Measurements from ENCODE around the gene SUPT7L.

The SUPT7L gene

GRCh38 chr2:27709960-27710575 lies 46.7 kb upstream of the SUPT7L start:
- Histone ChIP-seq H3K36me3 (ENCODE audit: control insufficient read depth in 2 of 2, insufficient read depth in 1 of 2, low read length in 2 of 2) (no peaks in the 10 kb centered on the region), H3K9me3 (ENCODE audit: control insufficient read depth, insufficient read depth, low read depth, low read length) (no peaks in the 10 kb centered on the region), H3K4me3 (ENCODE audit: low read depth, low read length) (no peak overlapping the region), H3K4me1 (ENCODE audit: control insufficient read depth, insufficient read depth, low read length) (peaks cover 7% of the 10 kb centered on the region), H3K27ac (ENCODE audit: extremely low read depth, low read depth, low read length) (no peak overlapping the region)
- TF ChIP-seq ZNF169 (tag by site-specific recombination; IDR thresholded peaks at IDR 0.05) (no peak), ZNF677 (tag by site-specific recombination; IDR thresholded peaks at IDR 0.05) (no peak), GFI1B (tag by site-specific recombination; IDR thresholded peaks at IDR 0.05) (no peak)
- ChIA-PET POLR2A (no interaction called here), CTCF (interaction anchor here (0.6 to 1.6 kb wide), 2 partner anchors 13 to 382 kb away, joined by 3 to 13 read pairs; no protein-coding TSS in a partner anchor)

DNA sequence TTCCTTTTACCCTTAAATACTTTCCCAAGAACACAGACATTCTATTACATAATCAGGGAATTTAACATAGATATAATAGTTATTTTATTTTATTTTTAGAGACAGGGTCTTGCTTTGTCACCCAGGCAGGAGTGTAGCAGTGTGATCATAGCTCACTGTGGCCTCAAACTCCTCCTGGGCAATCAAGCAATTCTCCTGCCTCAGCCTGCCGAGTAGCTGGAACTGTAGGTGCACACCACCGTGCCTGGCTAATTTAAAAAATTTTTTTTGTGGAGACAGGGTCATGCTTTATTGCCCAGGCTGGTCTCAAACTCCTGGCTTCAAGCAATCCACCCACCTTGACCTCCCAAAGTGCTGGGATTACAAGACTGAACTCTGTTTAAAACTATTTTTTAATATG lies 45.9 kb upstream of the SUPT7L start:
- POLR2A ChIA-PET: no interaction called here
- TF ChIP-seq SETDB1 (IDR thresholded peaks at IDR 0.05; ENCODE audit: insufficient read length, low read length) (no peak), ZNF311 (tag by site-specific recombination; IDR thresholded peaks at IDR 0.05; ENCODE audit: borderline replicate concordance) (no peak), ZNF121 (tag by site-specific recombination; IDR thresholded peaks at IDR 0.05) (no peak), ZIC2 (tag by site-specific recombination; IDR thresholded peaks at IDR 0.05) (no peak), BCL11B (tag by site-specific recombination; IDR thresholded peaks at IDR 0.05; ENCODE audit: low read depth) (no peak), ZNF16 (tag by site-specific recombination; IDR thresholded peaks at IDR 0.05; ENCODE audit: low read depth) (no peak), ZNF157 (tag by site-specific recombination; IDR thresholded peaks at IDR 0.05) (no peak), CTCF (tag by site-specific recombination; IDR thresholded peaks at IDR 0.05) (no peak), ZNF221 (tag by site-specific recombination; IDR thresholded peaks at IDR 0.05; ENCODE audit: borderline replicate concordance) (no peak), ZNF660 (tag by site-specific recombination; IDR thresholded peaks at IDR 0.05) (no peak), ZNF473 (tag by site-specific recombination; IDR thresholded peaks at IDR 0.05) (no peak), ZNF707 (tag by site-specific recombination; IDR thresholded peaks at IDR 0.05) (no peak), REPIN1 (tag by site-specific recombination; IDR thresholded peaks at IDR 0.05; ENCODE audit: low read depth) (no peak), ZNF529 (tag by site-specific recombination; IDR thresholded peaks at IDR 0.05; ENCODE audit: insufficient replicate concordance) (no peak), ZNF664 (tag by site-specific recombination; IDR thresholded peaks at IDR 0.05) (no peak), ZNF404 (tag by site-specific recombination; IDR thresholded peaks at IDR 0.05) (no peak), ZNF521 (tag by site-specific recombination; IDR thresholded peaks at IDR 0.05) (no peak), GLI4 (tag by site-specific recombination; IDR thresholded peaks at IDR 0.05) (no peak)
- TF ChIP-seq, protein P1, sequence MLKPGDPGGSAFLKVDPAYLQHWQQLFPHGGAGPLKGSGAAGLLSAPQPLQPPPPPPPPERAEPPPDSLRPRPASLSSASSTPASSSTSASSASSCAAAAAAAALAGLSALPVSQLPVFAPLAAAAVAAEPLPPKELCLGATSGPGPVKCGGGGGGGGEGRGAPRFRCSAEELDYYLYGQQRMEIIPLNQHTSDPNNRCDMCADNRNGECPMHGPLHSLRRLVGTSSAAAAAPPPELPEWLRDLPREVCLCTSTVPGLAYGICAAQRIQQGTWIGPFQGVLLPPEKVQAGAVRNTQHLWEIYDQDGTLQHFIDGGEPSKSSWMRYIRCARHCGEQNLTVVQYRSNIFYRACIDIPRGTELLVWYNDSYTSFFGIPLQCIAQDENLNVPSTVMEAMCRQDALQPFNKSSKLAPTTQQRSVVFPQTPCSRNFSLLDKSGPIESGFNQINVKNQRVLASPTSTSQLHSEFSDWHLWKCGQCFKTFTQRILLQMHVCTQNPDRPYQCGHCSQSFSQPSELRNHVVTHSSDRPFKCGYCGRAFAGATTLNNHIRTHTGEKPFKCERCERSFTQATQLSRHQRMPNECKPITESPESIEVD (tag by site-specific recombination; IDR thresholded peaks at IDR 0.05): no peak
- Histone ChIP-seq H3K4me1 (ENCODE audit: control insufficient read depth, insufficient read depth, low read length) (peaks cover 6% of the 10 kb centered on the region), H3K36me3 (ENCODE audit: control insufficient read depth in 2 of 2, insufficient read depth in 1 of 2, low read length in 2 of 2) (no peaks in the 10 kb centered on the region), H3K9me3 (ENCODE audit: control insufficient read depth, insufficient read depth, low read depth, low read length) (no peaks in the 10 kb centered on the region), H3K27ac (ENCODE audit: extremely low read depth, low read depth, low read length) (no peak overlapping the region), H3K4me3 (ENCODE audit: low read depth, low read length) (no peak overlapping the region)
- CTCF ChIA-PET: no interaction called here

Measured in HEK293 (cell line).